Activated T-helper 17 cell treated with anti-CD3 and anti-CD28 coated beads, Interleukin-2, amount 50 U/mL, for 72 hours (primary cell): Measurements from ENCODE around the gene MRPL57. TPM values are rescaled to one million over a fixed set of nuclear protein-coding genes. Genes with fewer than 3 reads are reported as not detected.
"Not testable (repeated sequence)": the region's sequence is repeated elsewhere in the genome, so short reads cannot be mapped to it uniquely, and the experiment has no call there.

Experiments
- ATAC-seq: fragments of 150-1000 bp; cut with Tn5 transposase; replicated peaks from 2 replicates; pipeline ENCODE4 v1.10.0; 2021; ENCODE audit warnings: mild to moderate bottlenecking, moderate library complexity
- H3K27ac Mint-ChIP-seq: one replicate; pipeline ENCODE4 v1.8.0; 2022; ENCODE audit warnings: mixed read lengths
- H3K27me3 Mint-ChIP-seq: one replicate; pipeline ENCODE4 v1.8.0; 2022; ENCODE audit warnings: mixed read lengths
- H3K36me3 Mint-ChIP-seq: one replicate; pipeline ENCODE4 v1.8.0; 2022; ENCODE audit warnings: low read depth, mild to moderate bottlenecking, mixed read lengths
- H3K4me1 Mint-ChIP-seq: one replicate; pipeline ENCODE4 v1.8.0; 2022; ENCODE audit warnings: mixed read lengths
- H3K4me3 Mint-ChIP-seq: one replicate; pipeline ENCODE4 v1.8.0; 2022; ENCODE audit warnings: mild to moderate bottlenecking, mixed read lengths
- H3K9me3 Mint-ChIP-seq: one replicate; pipeline ENCODE4 v1.8.0; 2022; ENCODE audit warnings: mixed read lengths
- total RNA-seq, 2 donors: library from RNA; stranded (reverse); gene quantifications; one replicate each; pipeline ENCODE4 v1.2.3, GENCODE V29; 2022

Gene MRPL57
- total RNA-seq, 2 donors from 2014 or later, result 14.7 to 23.7 TPM

GRCh38 chr13:21164631-21165030 lies 11.8 kb upstream of the MRPL57 start:
- H3K27ac Mint-ChIP-seq, result no peak overlapping the region
- no peaks in the 10 kb centered on the region for H3K27me3 Mint-ChIP-seq
- no peak overlapping the region for H3K4me3 Mint-ChIP-seq
- ATAC-seq, result no peak
- H3K4me1 Mint-ChIP-seq, result no peaks in the 10 kb centered on the region
- H3K36me3 Mint-ChIP-seq, result peaks cover 17% of the 10 kb centered on the region
- H3K9me3 Mint-ChIP-seq, result no peaks in the 10 kb centered on the region

GRCh38 chr13:21165606-21166005 lies 10.9 kb upstream of the MRPL57 start:
- H3K27ac Mint-ChIP-seq, H3K4me1 Mint-ChIP-seq, ATAC-seq, H3K27me3 Mint-ChIP-seq, H3K4me3 Mint-ChIP-seq, H3K9me3 Mint-ChIP-seq: not testable (repeated sequence)
- H3K36me3 Mint-ChIP-seq, result peaks cover 20% of the 10 kb centered on the region

- ATAC-seq, result no peak
- Mint-ChIP-seq H3K27me3 (no peaks in the 10 kb centered on the region), H3K4me3 (no peak overlapping the region), H3K36me3 (peaks cover 34% of the 10 kb centered on the region), H3K4me1 (peaks cover 5% of the 10 kb centered on the region), H3K9me3 (no peaks in the 10 kb centered on the region), H3K27ac (no peak overlapping the region)
Measured at GRCh38 chr13:21171420-21171819, 5.0 kb upstream of the MRPL57 start.

- not testable (repeated sequence) for H3K9me3 Mint-ChIP-seq, H3K27ac Mint-ChIP-seq, ATAC-seq, H3K27me3 Mint-ChIP-seq, H3K4me3 Mint-ChIP-seq, H3K4me1 Mint-ChIP-seq
- H3K36me3 Mint-ChIP-seq, result peaks cover 43% of the 10 kb centered on the region
Measured at GRCh38 chr13:21173767-21174166, 2.7 kb upstream of the MRPL57 start.

- Mint-ChIP-seq H3K36me3 (peaks cover 35% of the 10 kb centered on the region), H3K9me3 (no peaks in the 10 kb centered on the region), H3K27ac (peak overlapping the region; percentile 95), H3K27me3 (no peaks in the 10 kb centered on the region), H3K4me1 (peaks cover 5% of the 10 kb centered on the region), H3K4me3 (peak overlapping the region; percentile 98)
- ATAC-seq, result no peak
Measured at GRCh38 chr13:21175656-21176214, 723 bp upstream of the MRPL57 start.

- peak overlapping the region; percentile 95 for H3K27ac Mint-ChIP-seq
- peaks cover 5% of the 10 kb centered on the region for H3K4me1 Mint-ChIP-seq
- no peaks in the 10 kb centered on the region for H3K27me3 Mint-ChIP-seq
- ATAC-seq, result peak; percentile 41
- H3K36me3 Mint-ChIP-seq, result peaks cover 26% of the 10 kb centered on the region
- peak overlapping the region; percentile 98 for H3K4me3 Mint-ChIP-seq
- H3K9me3 Mint-ChIP-seq, result no peaks in the 10 kb centered on the region
Measured at GRCh38 chr13:21176982-21177284, 475 bp downstream of the MRPL57 start.

- no peaks in the 10 kb centered on the region for H3K27me3 Mint-ChIP-seq
- peaks cover 20% of the 10 kb centered on the region for H3K36me3 Mint-ChIP-seq
- no peak overlapping the region for H3K4me3 Mint-ChIP-seq
- ATAC-seq, result no peak
- H3K9me3 Mint-ChIP-seq, result no peaks in the 10 kb centered on the region
- H3K4me1 Mint-ChIP-seq, result no peaks in the 10 kb centered on the region
- no peak overlapping the region for H3K27ac Mint-ChIP-seq
Measured at GRCh38 chr13:21181671-21182070, 5.2 kb downstream of the MRPL57 start.

GRCh38 chr13:21186410-21186809 lies 10.0 kb downstream of the MRPL57 start:
- H3K27ac Mint-ChIP-seq, H3K9me3 Mint-ChIP-seq, H3K27me3 Mint-ChIP-seq, H3K4me3 Mint-ChIP-seq, H3K36me3 Mint-ChIP-seq, H3K4me1 Mint-ChIP-seq, ATAC-seq: not testable (repeated sequence)

- H3K27ac Mint-ChIP-seq, ATAC-seq, H3K9me3 Mint-ChIP-seq, H3K36me3 Mint-ChIP-seq, H3K4me3 Mint-ChIP-seq, H3K27me3 Mint-ChIP-seq, H3K4me1 Mint-ChIP-seq: not testable (repeated sequence)
Measured at GRCh38 chr13:21194756-21195155, 18.3 kb downstream of the MRPL57 start.

GRCh38 chr13:21197606-21198225 lies 21.3 kb downstream of the MRPL57 start:
- not testable (repeated sequence) for H3K9me3 Mint-ChIP-seq, H3K27ac Mint-ChIP-seq, ATAC-seq, H3K4me1 Mint-ChIP-seq, H3K36me3 Mint-ChIP-seq, H3K4me3 Mint-ChIP-seq
- H3K27me3 Mint-ChIP-seq, result peaks cover 11% of the 10 kb centered on the region

- H3K27me3 Mint-ChIP-seq, result peaks cover 11% of the 10 kb centered on the region
- not testable (repeated sequence) for ATAC-seq, H3K4me1 Mint-ChIP-seq, H3K4me3 Mint-ChIP-seq, H3K27ac Mint-ChIP-seq, H3K36me3 Mint-ChIP-seq, H3K9me3 Mint-ChIP-seq
Measured at GRCh38 chr13:21198391-21198790, 21.9 kb downstream of the MRPL57 start.

- not testable (repeated sequence) for H3K4me3 Mint-ChIP-seq, H3K4me1 Mint-ChIP-seq, H3K27ac Mint-ChIP-seq, H3K9me3 Mint-ChIP-seq, H3K36me3 Mint-ChIP-seq, H3K27me3 Mint-ChIP-seq, ATAC-seq
Measured at GRCh38 chr13:21201456-21202190, 25.2 kb downstream of the MRPL57 start.

- H3K27me3 Mint-ChIP-seq, result peaks cover 6% of the 10 kb centered on the region
- no peak overlapping the region for H3K27ac Mint-ChIP-seq
- H3K4me3 Mint-ChIP-seq, result no peak overlapping the region
- no peaks in the 10 kb centered on the region for H3K4me1 Mint-ChIP-seq
- H3K9me3 Mint-ChIP-seq, result peaks cover 3% of the 10 kb centered on the region
- ATAC-seq, result no peak
- no peaks in the 10 kb centered on the region for H3K36me3 Mint-ChIP-seq
Measured at GRCh38 chr13:21202767-21203531, 26.5 kb downstream of the MRPL57 start.

- peaks cover 26% of the 10 kb centered on the region for H3K27me3 Mint-ChIP-seq
- H3K9me3 Mint-ChIP-seq, result peaks cover 6% of the 10 kb centered on the region
- no peak overlapping the region for H3K4me3 Mint-ChIP-seq
- H3K36me3 Mint-ChIP-seq, result no peaks in the 10 kb centered on the region
- no peaks in the 10 kb centered on the region for H3K4me1 Mint-ChIP-seq
- no peak overlapping the region for H3K27ac Mint-ChIP-seq
- ATAC-seq, result no peak
Measured at GRCh38 chr13:21208652-21209154, 32.2 kb downstream of the MRPL57 start.
